ELF-1 (cell line): ENCODE measurements around the gene MACROD2.

ENCODE experiments used
- DNase-seq: peaks from one replicate; pipeline ENCODE4 v3.0.0-alpha.2; 2016; ENCODE audit warnings: low read depth, low spot score

Gene MACROD2

DNA sequence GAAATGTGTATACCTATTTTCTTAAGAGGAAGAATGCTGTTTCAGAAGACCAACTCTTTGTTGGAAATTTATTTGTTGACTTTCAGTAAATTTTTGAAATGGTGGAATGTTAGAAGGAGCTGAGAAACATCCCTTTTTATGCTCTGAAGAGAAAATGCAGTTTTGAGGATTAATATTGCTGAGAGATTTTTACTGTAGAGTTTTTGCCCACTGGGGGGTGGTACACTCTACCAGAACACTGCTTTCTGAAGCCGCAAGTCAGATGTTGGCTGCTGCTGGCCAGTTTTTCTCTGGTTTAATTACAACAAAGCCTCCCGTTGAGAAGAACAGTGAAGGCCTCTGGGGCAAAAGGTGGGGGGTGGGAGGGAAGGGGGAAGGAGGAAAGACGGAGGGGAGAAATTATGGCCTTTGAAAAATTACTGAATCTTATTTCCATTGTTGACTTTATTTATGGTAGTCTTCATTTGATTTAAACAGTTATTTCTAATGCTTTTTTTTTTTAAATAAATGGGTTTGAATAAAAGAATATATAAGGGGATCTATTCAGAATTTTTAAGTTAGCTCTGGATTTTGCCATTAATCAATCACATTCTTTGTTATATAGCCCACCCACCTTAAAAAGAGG, 339.1 kb downstream of the MACROD2 start:
- DNase-seq, result peak; percentile 73

DNA sequence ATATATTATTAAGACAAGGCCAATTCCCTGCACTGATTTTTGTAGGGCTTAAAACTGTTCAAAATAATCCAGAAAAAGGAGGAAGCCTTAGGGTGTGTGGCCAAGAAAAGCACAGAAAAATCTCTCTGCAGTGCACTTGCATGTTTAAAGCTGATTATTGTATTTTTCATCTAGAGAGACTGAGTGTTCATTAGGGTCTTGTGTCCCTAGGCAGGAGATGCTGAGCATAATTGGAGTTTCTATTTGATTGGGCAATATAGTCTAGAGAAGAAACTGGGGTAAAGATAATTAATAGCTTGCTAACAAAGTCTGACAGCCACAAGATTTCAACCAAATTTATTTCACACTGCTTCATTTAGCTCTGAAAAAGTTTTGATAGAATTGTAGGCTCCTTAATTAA, 339.7 kb downstream of the MACROD2 start:
- DNase-seq, result no peak

DNA sequence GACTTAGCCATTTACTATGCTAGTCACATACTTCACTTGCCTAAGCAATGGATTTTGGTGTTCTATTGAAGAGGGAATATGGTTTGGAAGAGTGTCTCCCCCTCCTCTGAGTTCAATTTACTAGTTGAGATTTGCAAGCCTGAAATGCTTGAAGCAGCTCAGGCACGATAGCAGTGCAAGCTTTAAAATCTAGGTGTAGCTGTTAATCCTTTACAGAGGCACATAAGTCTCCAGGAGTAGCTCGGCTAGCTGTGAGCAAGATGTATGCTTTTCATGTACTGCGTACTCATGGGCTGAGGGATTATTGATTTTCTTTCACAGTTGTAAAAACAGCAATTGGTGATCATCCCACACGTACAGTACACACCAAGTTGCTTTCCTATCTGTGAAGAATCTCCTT, 341.4 kb downstream of the MACROD2 start:
- peak; percentile 35 for DNase-seq

DNA sequence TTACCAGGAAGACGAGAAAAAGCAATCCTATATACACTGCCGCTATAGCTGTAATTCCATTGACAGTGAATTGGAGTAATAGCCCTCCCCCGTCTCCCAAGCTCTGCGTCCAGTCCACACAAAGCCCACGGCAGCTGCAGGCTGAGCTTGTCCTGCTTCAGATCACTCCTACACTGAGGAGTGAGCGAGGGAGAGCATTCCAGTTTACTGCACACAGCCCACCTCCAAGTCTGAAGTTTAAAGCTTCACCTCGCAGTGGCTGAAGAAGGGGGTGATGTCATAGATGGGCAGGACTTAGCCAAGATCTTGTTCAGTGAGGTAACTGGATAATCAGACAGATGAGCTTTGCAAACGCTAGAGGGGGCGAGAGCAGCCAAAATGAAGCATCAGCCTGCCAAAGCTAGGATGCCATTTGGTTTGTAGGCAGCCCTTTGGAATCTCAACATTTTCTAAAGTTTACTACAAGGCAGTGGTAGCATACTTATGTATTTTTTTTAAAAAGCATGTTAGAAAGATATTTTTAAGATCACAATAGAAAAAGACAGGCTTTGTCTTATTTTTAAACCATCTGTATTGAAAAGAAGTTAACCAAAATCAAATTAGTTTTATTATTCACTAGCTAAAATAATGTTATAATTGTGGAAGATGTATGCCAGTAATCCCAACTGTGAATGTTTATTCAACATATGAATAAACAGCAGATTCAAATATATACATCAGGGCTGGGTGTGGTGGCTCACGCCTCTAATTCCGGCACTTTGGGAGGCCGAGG, 342.3 kb downstream of the MACROD2 start, which contains the start of gene FLRT3:
TSS of gene FLRT3 (minus strand) at position 213 of the 772 bp plus-strand sequence. CDS start 10,106 bp downstream, outside the sequence.
- DNase-seq, result peak; percentile 96

DNA sequence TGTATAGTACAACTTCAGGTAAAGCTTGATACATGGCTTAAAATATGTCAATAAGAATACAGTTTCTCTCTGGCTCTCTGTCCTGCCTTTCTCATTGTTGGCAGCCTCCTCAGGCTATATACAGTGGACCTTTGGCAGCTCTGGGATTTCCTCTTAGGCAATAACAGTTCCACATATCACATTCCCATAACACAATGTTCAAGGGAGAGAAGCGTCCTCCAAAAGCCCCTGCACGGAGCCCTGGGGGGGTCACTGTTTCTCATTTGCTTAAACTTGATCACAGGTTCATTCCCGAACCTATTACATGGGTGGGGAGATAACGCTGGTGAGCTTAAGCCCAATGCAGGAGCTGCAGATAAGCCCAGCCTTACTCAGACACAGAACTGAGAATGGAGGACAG, 346.5 kb downstream of the MACROD2 start:
- no peak for DNase-seq

DNA sequence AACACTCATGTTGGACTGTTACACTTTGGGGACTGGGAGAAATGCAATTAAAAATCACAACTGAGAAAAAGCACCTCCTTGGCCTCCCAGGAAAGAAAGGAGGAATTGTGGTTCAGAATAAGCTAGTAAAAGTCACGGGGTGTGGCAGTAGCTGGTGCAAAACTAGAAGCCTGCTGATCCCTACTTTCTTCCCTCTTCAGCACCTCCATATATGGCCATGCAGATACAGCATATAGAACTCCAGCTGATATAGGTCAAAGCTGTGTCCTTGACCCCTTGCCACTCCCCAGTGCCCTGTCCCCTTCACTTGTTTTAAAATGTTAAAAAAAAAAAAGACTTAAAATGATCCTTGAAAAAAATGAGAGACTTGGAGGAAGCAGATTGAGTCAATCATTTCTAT, 347.6 kb downstream of the MACROD2 start:
- DNase-seq, result no peak

DNA sequence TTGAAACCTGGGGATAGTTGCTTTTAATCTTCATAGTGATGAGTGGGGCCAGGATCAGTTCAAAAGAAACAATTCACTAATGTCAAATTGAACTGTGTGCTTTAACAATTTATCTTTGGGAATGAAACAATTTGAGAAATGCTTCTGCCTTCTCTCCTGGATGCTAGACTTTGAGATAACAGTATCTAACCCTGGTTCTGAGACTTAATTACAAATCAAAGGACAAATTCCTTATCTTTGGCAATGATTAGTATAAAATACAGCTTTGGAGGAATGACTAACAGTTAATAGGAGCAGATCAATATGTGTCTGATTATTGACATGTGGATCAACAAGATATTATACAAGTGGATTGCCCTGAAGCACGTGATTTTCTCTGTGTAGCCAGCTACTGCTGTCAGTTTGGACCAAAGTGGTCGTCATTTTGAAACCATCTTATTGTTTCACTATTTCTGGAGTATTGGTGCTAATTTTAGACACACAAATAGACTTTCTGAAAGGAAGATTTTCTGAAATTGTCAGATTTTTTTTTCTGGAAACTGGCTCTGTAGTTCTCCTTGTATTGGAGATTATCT, 348.3 kb downstream of the MACROD2 start:
- no peak for DNase-seq

DNA sequence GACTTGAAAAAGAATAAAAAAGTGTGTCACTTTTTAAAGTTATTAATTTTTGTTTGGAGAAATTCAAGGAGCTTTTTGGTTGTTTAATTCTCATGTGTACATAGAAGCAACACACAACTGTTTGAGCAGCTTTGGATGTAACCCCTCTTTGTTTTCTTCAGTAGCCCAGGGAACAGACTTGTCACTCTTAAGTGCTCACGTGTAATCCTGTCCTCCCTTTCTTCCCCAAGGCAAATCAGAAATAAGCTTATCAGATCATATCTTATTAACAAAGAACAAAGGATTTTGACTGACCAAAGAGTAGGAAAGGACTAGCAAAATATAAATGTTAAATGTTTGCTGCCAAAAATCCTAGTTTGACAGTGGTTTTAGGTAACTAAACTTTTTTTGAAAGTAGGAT, 349.4 kb downstream of the MACROD2 start:
- no peak for DNase-seq

DNA sequence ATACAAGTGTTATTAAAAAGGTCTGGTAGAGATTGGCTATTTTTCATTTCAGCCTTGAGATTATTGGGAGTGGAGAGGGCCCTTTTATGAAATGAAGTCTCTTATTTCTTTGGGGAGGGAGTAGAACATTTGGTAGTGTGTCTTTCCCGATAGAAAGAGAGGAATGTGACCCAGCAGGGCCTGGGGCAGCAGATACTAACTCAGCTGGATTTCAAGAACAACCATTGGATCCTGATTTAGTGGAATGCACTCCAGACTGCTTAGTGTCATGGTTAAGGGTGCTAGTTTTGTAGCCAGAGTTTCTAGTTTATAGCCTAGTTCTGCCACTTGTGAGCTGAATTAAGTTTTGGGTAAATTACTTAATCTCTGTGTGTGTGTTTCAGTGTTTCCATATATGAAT, 360.5 kb downstream of the MACROD2 start:
- DNase-seq, result peak; percentile 64

DNA sequence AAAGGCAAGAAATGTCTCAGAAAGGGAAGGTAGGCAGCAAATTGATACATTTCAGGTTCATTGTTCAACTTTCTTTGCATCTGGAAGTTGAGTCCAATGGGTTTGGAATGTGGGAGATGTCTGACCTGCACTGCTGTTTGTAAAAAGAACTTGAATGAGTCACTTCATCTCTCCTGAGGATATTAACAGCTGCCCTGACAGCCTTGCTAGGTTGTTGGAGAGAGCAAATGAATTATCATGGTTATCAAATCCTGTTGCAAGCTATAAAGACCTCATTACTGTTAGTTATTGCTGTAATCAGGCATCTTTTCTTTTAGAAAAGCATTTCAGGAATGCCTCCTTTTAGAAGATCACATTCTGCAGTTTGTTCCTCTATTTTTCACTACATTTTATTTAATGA, 365.1 kb downstream of the MACROD2 start:
- no peak for DNase-seq

DNA sequence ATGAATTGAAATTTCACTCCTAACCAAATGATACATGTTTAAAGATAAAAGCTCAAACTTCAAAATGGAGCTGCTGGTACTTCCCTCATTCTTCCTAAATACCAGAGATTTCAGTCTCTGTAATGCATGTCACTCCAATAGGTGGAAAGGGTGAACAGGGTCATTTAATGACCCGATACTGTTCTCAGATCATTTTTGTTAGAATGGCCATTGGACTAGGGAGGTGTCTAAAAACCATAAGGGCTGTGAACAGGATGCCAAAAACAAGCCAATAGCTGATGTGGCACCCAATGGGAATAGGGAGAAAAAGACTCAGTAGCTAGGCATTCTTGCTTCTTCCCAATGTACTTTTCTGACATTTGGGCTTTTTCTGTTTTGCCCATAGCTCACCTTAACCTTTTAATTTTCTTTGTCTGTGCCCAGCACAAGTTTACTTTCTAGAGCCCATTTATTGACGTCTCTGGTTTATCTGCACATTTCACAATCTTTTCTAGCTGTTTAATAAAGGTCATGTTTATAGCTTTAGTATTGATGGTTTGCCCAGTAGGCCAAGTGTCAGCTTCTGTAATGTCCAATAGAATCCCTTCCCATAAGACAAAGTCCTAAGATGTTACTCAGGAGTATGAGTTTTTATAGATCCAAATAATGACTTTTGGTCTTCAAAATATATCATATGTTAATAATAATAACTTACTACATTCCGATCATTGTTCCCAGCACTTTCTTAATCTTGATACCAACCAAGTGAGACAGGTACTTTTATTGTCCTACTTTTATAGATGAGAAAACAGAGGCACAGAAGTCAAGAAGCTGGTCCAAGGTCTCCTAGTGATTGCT, 366.4 kb downstream of the MACROD2 start:
- DNase-seq, result no peak

DNA sequence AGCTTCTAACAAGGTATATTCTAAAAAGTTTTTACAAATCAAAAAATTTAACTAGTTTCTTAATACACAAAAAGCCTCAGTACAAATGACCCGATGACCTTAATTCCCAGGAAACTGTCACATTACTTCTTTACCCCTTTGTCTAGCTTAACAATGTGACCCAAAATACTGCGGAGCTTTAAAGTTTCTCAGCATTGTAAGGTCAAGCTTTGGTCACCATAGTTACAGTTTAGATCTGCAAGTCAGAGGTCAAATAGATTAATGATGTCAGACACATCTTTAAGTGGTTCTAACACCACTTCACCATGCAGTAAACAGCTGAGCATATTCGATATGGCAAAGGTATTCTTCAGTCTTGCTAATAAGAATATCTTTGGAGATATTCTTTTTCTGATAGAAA, 378.9 kb downstream of the MACROD2 start:
- peak; percentile 4 for DNase-seq

DNA sequence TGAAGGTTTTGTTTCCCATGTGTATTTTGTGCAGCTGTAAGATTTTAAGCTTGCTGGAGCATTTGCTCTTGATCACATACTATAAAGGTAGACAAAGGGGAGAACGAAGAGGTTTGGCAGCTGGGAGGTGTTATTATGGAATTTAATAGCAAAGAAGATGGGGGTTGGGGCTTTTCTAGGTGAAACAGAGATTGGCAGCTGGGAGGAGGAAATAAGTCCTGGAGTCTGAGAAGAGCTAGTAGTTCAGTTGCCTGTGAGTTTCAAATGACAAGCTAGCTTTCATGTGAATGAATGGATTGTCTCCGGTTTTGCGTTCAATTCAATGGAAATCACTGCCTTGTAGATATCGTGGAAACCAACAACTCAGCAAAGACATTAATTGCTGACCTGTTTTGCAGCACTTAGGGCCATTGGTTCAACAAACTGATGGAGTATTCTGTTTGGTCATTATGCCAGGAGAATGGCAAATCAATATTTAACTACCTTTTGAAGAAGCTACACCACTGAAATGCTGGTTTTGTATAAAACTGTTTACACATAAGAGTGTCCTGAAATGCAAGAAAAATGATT, 380.2 kb downstream of the MACROD2 start:
- DNase-seq, result no peak

DNA sequence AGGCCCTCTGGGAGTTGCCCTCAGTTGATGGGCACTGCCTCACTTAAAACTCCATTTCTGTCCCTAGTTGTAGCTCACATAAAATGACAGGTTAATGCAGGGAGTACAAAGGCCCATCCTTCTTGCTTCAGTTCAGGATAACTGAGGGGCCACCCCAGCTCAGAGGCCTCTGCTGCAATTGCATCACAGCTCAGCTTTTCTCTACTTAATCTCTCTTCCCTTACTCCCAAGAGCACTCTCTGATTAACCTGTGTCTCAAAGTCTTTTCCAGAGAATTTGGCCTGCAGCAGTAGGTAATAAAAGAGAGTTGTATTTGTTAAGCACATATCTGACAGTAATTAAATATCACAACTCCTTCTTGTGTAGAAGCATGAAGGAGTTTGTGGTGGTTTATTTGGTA, 383.0 kb downstream of the MACROD2 start:
- DNase-seq, result no peak

DNA sequence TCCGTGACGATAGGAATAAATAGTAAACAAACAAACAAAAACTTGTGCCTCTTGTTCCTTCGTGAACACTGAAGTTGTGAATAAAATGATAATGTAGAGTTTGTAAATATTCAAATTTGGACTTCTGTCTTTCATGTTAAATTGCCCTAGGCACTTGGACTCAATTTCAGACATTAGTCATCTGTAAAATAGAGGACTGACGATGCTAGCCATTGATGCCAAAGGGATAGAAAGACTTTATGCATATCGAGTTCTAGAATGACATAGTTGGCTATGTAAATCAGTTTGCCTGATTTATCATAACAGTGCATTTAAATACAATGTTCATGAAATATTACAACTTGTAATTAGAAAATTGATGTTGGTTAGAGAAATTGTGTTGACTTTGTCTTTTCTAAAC, 388.0 kb downstream of the MACROD2 start:
- DNase-seq, result no peak

DNA sequence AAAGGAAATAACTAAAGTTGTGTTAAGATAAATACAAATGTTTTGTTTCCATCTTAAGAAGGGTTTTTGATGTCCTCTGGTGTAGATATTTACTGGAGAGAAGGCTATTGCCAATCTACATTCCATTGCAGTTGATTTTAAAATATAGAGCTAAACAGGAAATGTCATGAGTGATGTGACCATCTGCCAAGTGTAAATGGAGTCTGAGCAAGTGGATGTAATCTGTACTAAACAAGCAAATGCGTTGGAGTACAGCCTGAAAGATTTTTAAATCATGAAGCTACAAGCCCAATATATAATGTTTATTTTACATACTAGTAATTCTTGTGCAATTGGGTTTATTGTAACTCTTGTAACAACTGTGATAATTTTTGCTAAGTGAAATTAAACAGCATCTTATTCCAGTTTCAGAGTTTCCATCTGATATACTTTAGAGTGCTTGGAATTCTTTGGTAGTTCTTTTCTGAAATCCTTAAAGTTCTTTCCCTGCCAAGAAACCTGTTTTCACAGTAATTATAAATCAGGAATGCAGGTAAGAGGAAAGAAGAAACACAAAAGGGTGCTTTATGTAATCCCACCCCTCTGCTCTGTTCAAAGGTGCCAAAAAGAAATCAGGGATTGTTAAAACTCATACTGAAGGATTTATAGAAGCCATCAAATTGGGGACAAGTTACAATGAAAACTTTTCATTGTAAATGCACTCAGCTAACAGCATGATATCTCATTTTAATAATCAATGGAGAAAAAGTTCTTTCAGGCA, 389.3 kb downstream of the MACROD2 start:
- DNase-seq, result no peak

DNA sequence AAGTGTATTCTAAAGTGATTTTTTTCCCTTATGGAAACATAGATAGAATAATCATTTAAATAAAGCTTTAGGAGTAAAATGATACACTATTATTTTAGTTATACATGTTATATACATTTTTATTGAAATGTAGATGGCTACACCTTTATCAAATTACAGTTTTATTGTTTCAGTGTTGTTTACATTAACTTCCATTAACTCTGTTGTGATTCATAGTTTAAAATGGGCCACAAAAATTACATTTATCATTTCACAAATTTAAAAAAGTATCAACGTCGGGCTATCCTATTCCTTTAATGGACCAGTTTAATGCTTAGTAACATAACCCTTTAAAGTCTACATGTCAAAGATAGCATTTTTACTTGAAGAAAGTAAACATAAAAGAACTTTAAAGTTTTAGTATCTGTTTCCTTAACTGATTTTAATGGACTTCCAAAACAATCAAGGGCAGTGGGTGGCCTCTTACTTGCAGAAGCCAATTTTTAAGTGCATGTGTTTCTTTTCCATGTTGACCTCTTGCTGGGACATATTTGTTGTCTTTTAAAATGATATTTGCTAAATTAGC, 389.9 kb downstream of the MACROD2 start:
- no peak for DNase-seq

DNA sequence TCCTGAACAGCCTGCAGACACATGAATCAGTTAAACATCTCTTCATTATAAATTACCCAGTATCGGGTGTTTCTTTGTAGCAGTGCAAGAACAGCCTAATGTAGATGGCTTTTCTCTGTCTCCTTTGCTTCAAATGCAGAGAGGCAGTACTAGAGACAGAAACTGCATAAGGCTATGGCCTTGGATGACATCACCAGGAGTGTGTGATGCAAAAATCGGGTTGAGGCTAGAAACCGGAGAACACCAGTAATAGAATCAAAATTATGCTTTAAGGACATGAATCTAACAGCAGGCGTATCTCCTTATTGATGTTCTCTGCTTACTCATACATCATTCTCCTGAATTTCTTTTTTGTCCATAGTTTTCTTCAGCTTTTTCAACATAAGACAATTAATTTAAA, 391.4 kb downstream of the MACROD2 start:
- DNase-seq, result no peak

DNA sequence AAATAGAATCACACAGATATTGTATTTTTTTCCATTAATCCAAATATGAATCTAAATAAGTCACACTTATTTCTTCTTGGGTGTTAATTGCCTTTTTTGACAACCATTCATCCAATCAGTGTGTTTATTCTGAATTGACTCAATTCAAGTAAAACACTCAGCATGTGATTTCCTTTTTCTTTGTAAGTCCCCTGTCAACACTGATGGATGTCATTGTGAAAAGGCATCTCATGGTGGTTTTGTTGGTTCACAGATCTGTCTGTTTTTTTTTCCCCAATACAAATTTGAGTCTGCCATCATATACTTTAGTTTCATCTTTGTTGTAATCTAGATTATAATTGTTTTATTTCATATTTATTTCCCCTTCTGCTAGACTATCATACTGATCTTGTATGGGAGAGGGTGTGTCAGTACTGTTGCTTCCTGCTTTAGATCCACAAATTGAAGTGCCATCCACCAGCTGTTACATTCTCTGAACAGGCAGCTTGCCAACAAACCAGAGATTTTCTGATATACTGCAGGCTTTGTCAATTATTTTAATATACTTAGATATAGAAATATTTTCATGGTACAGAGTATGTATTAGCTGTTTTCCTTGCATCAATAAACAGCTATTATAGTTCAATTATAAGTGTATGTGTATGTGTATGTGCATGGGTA, 406.3 kb downstream of the MACROD2 start:
- DNase-seq, result no peak

DNA sequence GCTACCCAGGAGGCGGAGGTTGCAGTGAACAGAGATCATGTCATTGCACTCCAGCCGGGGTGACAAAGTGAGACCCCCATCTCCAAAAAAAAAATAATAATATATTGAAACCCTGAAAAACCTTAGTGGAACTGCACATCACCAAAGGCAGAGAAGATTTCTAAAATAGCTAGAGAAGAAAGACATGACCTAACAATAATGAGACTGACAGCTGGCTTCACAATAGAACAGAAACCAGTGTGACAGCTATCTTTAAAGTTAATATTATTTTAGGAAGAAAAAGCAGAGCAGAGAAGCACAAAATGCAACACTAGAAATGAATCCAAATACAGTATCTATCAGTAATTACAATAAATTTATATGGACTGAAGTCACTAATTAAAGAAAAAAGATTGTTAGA, 409.2 kb downstream of the MACROD2 start:
- DNase-seq, result no peak
